Measurements from ENCODE around the gene NTM.

The NTM gene

DNA sequence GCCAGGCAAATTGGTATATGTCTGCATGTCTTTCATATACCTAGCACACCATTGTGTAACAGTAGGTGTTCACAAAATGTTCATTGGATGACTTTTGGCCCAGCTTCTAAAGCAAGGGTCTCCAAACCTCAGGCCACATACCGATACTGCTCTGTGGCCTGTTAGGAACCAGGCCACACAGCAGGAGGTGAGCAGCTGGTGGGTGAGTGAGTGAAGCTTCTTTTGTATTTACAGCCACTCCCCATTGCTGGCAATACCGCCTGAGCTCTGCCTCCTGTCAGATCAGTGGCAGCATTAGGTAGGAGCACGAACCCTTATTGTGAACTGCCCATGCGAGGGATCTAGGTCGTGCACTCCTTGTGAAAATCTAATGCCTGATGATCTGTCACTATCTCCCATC is 836.6 kb downstream of the NTM start:
- DNase-seq: no peak

DNA sequence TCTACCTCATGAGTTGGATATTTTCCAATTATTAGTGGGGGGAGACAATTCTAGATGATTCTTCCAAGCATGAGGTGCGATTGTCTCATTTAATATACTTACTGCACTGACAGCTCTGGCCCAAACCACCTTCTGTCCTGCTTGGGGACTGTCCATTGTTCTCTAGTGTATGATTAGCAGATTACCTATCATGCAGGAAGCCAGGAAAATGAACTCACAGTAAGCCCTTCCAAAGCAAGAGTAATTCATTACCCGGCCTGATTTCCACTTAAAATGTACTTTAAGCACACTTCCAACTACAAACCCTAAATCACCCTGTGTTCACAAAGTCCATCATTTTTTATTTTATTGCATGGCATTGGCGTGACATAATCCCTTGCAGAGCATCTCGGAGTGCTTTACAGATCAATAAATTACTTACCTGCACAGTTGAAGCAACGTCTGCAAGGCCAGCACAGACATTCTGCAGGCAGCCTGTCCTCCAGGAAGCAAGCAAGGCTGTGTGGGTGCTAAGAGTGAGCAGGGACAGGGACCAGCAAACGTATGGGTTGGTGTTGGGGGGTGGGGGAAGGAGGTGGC is 838.2 kb downstream of the NTM start:
- no peak for DNase-seq

DNA sequence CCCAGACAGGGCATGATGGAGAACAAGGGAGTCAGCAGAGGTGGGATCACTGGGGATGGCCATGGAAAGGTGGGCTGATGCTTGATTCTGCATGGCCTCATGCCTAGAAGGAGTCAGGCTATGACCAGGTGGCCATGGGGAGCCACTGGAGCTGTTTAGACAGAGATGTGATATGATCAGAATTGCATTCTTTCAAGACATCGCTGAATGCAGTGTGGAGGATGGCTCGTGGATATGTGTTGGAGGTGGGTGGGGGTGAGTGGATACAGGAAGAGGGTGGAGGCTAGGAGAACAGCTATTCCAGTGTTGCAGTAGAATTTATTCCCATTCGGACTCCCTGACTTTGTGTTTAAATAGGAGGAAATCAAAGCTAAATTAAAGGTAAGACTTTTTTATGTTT is 841.1 kb downstream of the NTM start:
- no peak for DNase-seq

DNA sequence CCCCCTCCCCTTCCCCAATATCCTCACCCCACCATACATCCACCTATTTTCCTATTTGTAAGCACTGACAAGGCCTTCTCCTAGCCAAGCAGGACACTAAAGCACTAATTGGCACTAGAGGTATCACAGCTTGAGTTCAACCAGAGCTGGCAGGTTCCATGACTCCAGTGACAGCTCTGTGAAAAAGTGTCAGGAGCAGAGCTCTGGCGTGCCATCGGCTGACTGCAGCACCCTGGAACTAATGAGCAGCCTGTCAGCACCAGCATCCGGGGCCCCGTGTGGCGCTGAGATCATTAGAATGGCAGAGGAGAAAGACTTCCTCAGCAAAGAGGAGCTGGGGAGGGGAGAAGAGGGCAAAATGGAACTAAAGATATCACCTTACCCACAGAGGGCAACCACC is 847.4 kb downstream of the NTM start:
- no peak for DNase-seq

DNA sequence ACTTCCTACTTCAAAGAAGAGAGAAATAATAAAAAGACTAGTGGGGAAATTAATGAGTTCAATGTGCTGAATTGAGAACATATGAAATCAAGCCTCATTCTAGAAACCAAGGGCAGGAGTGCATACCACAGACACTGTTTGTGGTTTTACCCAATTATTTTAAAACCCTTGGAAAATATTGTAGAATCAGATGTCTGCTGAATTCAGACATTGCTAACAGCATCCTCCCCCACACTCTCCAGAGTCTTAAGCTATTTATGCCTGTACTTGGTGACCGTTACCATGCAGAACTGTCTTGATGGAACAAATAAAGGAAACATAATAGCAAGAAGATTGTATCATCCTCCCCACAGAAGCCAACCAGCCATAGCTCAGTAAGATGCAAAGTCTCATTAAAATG is 850.1 kb downstream of the NTM start:
- DNase-seq: no peak

DNA sequence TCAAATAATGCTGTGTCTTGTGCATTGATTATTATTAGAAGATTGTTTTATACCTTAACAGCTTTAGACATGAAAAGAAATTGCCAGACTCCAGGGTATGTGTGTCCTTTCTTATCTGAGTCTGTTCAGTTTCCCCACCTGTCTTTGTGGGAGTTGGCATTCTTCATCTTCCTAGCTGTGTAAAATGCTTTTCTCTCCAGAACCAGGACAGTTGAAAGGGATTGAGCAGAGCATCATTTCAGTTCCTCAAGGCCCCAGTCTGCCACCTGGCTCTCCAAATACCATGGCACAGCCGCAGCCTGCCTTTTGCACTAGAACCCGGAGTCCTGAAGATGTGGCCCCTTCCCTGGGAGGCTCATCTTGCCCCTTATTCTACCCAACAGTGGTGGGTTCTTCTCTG is 851.9 kb downstream of the NTM start:
- no peak for DNase-seq

DNA sequence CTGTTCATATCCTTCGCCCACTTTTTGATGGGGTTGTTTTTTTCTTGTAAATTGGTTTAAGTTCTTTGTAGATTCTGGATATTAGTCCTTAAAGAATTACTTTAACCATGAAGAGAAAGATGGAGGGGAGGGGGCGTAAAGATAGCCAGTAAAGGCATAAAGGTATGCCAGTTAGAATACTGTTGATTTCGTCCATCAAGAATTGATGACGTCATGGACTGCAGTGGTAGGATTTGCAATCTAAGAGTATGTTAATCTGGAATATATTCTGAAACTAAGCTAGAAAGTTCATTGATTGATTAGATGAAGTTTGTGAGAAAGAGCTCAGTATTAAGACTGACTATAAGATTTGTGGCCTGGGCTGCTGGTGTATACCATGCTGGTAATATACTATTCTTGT is 856.1 kb downstream of the NTM start:
- no peak for DNase-seq

DNA sequence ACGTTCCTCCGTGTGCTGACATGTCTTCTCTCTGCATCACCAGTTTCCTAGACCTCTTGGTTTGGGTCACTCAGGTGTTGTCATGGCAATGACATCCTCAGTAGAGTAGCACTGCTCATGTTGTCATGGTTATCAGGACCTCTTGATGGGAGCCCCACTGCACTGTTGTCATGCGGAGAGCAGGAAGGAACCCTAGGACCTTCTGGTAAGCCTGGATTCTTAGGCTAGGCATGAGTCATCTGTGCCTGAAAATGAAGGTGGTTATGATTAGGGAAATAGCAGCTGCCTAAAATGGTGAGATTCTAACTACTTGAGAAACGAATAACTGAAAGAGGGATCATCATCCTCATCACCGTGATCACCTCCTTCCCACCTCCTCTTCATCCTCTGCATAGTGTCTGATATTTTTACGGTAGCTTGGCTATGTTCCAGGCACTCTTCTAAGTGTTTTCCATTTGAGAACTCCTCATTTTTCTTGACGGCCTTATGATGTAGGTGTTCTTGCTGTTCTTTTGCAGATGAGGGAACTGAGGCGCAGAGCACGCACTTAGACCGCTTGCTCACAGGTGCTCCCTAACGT is 858.4 kb downstream of the NTM start:
- no peak for DNase-seq

DNA sequence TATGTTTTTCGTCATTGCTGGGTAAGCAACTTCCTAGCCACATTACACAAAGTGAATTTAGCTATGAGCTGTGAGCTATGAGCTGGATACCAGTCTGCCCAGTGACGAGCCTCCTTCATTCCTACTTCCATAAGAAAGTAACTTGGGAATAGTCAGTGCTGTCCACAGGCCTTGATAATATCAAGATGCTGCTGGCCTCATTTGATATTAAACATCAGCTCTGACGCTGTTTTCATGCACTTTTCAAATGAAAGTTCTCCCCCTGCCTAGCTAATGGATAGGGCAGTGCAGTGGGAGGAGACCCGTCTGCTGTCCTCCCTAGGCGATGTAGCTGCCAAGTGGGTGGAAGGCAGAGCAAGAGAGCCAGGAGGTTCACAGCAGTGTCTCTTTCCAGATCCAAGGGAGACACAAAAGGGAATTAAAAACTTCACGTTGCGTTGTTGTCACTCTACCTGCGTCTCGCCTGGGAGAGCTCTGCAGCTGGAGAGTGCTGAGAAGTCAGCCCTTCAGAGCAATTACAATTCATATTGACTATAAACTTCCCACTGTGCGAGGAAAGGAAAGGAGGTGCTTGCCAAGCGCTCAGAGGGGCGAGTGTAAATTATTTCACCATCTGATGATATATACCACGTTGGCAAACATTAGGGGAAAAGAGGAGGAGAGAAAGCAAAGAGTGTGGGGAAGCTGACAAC is 861.4 kb downstream of the NTM start:
- DNase-seq: no peak

DNA sequence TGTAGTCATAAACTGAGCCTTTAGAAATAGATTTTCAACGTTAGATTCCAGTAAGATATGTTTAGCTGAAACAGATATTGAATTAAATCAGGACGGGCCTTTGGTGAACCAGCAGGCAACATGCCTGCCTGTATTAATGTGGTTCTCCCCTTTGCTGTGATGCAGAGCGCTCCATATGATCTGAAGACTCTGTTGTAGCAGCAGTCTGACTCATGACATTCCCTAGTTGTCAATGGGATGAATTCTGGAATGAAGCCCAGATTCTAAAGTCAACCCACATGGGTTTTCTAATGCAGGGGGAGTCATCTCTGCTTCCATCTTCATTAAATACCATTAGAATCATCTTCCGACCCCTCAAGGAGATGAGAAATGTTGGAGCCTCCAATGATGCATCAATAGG is 864.5 kb downstream of the NTM start:
- DNase-seq: no peak

DNA sequence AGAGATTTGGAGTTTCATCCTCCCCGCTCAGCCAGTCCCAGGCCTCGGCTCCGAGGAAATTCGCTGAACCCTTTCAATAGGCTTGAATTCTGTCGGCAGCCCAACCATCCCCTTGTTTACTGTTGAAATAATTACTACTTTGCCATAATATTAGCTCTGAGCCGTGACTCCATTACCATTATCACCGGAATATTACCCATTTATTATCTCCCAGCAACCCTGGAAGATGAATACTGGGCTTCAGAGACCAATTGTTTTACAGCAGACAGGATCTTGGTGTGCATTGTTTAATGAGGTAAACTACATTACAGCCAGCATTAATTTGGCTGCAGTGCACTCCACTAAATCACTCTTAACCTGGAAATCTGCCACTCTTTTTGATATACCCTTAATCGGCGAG is 867.4 kb downstream of the NTM start:
- no peak for DNase-seq

DNA sequence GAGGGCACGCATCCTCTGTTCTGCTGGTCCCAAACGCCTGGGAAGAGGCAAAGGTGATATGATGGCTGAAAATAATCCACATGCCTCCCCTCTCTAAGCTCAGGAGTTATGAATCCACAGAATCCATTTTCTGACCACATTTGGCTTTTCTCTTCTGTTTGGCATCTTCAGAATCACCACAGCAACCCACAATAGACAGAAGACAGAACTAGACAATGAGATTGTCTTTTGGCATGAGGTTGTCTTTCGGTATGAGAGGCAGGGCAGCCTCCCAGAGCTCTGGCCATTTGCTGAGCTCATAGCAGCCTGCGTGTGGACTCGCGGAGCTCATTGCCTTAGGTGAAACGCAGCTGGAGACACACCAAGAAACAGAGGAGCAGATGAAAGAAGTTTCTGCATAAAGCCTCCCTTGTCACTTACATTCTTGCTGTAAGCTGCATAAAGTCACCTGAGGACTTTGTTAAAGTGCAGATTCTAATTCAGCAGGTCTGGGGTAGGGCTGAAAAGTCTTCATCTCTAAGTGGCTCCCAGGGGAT is 868.0 kb downstream of the NTM start:
- no peak for DNase-seq

DNA sequence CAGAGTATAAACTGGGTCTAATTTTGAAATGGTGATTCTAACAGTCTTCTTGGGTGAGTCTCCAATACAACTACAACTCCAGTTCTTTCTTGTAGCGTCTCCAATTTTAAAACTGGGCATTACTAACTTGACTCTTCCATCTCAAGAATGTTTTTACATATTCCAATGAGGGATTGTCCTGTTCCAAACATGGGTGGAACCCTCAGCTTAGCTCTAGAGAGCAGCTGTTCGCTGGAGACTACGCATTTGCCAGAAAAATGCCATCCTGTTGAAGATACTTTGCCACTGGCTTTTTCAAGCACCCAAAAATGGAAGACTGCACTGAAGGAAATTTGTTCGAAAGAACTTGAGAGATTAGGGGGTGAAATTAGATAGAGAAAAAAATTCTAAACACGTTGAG is 870.0 kb downstream of the NTM start:
- DNase-seq: no peak

DNA sequence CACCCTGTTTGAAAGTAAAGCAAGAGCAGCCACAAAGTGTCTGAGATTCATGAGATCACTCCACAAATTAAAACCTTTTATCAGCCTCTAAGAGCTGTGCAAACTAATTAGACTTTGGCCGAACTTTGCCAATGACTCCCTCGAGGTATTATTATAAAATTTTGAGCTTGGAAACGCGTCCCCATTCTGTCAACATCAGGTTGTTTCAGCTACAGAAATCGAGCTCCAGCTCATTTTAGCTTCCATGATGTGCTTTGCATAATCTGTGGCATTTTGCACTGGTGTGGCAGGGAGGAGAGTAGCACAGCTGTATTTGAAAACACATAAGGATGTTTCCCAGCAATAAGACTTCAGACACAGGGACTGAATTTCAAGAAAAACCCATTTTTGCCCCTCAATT is 872.2 kb downstream of the NTM start:
- no peak for DNase-seq

DNA sequence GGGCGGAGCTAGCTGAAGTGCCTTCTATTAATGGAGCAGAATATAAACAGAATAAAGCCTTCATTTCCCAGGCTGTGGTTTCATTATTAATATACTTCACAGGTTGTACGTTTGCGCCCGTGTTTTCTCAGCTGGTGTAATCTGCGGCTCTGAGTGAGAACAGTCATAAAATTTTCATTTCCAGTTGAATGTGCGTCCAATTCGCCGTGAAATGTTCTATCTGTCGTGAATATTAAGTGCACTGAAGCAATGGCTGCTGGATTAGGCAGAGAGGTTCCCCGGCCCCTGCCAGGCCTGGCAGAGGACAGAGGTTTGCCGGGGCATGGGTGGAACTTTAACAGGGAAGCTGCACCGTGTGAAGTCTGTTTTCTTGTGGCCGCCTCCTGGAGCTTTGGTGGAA is 874.4 kb downstream of the NTM start:
- DNase-seq: no peak

DNA sequence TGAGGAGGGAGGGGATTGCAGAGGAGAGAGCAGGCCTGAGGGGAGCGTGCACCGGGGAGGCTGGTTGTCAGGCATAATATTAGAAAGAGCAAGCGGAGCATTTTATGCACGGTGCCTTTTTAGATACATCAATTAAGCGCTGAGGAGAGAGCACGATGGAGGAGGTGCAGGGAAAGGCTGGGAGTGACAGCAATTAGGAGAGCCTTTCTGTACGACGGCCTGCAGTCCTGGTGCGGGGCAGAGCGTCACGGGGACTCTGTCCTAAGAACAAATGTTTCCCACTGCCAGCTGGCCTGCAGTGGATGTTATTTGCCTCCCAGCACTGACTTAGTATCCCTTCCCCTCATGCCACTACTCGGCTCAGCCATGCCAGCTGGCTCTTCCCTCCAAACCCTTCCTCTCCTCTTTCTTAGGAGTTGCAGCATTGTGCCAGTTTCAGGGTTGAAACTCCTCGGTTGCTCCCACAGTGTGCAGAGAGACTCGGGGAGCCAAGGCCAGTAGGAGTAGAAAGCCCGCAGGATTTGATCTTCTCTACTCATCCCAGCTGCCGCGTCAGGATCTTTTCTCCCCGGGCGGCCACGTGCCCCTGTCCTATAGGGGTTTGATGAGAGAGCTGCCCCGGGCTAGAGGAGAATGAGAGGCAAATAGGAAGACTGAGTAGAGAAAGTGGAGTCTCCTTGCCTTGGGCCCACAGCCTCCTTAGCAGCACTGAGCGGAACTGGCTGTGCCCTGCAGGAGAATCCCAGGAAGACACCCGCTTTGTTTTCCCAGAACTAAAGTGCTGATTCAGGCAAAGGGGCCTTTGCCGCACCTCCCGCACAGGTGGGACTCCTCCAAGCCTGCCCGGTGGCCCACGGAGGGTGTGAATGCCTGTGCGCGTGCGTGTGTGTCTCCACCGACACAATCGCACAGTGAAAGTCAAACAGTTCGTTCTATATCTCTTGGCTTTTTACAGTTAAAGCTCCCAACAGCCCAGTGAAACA is 875.3 kb downstream of the NTM start:
- no peak for DNase-seq

DNA sequence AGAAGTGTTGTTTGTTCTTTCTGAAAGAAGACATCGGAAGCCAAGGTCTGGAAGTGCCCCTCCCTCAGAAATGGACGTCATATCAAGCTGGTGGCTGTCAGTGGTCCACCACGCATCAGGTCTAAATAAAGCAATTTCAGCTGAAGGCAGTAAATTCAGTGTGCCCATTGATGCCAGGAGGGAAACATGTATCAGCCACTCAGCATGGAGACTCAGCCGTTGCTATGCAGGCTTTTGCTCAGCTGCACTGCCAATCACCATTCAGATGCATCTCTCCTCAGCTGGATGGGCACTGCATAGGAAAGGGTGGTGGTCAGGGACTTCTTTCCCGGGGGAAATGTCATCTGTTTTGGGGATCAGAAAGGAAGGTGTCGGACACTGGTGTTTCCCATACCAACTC is 878.2 kb downstream of the NTM start:
- no peak for DNase-seq

DNA sequence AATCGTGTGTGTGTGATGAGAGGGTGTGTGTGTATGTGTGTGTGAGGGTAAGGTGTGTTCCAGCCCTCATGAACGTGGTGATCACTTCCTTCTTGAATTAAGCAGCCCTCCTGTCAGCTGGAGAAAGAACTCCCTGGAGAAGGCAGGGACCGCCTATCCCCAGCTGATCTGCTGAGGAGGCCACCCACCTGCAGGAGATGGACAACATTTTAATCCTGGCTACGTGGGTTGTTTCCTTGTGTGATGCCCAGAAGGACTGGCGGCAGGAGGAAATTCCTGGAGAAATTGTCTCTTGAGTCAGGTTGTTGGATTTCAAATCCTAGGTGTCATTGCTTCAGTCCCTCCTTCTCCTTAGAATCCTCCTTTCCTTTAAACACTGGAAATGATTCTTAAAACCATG is 878.8 kb downstream of the NTM start:
- no peak for DNase-seq

DNA sequence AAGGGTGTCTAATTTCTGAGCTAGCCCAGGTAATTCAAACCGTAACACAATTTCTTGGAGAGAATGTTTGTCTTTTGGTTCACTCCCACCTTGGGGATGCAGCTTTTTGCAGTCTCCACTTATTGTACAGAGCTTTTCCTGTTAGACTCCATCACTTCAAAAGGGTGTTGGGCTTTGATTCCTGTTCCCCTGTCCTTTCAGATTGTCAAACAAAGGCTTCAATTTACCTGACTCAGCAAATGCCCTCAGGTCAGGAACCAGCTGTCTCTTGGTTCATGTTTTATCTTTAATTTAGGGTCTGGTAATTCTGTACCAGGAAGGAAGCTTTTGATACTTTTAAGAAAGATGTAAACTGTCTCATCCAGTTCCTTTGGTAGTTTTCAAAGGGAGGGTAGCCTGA is 880.6 kb downstream of the NTM start:
- DNase-seq: no peak

DNA sequence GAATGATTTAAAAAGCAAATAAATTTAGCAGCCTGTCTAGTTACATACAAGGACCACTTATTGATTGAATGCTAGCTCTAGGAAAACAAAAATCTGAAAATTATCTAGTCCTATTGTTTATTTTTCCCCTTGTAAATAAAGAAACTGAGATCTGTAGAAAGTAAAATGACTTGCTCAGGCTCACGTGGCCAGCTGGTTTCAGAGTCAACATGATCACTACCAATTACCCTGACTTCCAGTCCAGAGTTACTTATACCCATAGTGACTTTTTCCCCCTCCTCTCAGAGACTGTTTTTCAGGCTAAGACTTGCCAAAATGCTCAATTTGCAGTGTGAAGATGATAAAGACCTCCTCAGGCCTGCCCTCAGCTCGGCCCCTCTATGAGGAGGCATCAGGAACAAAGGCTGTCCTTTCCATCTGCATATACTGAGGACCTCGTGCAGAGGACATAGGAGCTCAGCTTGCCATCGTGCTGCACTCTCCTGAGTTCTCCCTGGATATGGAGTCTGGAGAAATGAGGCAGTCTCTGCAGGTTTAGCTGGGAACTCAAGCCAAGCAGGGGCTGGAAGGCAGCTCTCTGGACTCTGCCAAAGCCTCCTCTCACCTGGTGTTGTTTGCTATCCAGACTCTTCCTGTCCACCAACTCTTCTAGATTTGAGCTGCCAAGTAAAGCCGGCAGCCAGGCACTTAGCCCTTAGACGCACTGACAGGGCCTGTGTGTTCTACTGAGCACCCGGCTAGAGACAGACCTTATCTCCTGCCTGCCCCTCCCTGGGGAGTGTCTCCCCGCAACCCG is 883.3 kb downstream of the NTM start:
- DNase-seq: no peak

DNA sequence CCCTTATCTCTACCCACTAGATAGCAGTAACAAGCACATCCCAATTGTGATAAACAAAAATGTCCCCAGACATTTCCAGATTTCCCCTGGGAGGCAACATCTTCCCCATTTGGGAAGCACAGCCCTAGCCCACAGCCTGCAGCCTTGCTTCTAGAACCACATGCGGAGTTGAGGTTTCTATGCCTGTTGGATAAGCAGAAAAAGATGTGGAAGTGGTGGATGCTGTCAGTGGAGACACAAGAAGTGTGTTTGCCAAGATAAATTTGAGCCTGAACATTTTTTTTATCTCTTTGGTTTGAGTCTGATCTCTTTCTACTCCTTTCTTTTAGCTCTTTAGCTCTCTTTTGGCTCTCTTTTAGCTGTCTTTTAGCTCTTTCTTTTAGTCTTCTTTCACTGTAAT is 884.5 kb downstream of the NTM start:
- DNase-seq: no peak

DNA sequence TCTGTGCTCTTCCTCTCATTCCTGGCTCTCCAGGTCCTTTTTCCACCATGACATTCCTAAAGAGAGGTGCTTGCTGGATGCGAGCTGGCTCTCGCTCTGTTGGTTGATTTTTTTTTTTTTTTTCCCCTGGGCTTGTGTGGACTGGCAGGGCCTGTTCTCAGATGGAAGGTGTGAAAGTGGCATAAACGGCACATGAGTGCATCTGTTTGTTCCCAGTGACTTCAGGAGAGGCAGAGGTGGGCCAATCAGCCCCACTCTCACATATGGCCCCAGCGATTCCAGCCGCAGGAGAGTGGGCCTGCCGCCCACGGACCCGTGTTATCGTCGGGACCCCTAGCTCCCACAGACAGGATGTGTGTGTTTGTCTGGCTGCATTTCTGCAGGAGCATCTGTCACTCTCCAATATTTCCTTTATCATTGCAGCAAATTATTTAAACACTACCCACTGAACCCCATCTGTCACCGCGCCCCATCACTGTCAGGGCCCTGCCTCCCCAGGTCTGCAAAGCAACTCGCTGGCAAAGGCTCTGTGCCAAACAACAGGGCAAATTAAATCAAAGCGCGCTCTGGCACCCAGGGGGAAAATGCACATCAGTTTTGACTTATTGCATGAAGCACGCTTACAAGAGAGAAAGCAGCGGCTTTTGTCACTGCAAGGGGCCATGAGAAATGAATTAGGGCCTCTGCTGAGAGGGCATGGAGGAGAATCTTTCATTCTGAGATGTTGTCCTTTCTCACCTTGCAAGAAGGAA is 886.3 kb downstream of the NTM start:
- DNase-seq: no peak
